Hypothalamus (tissue), 51 donors: Measurements from ENCODE around the gene GPR39.
"Not testable (repeated sequence)": the region's sequence is repeated elsewhere in the genome, so short reads cannot be mapped to it uniquely, and the experiment has no call there.

Experiments
- DNase-seq, 51 donors: peaks; one replicate each; lab custom pipeline; 2025; lab: John Stamatoyannopoulos, UW

The GPR39 gene

DNA sequence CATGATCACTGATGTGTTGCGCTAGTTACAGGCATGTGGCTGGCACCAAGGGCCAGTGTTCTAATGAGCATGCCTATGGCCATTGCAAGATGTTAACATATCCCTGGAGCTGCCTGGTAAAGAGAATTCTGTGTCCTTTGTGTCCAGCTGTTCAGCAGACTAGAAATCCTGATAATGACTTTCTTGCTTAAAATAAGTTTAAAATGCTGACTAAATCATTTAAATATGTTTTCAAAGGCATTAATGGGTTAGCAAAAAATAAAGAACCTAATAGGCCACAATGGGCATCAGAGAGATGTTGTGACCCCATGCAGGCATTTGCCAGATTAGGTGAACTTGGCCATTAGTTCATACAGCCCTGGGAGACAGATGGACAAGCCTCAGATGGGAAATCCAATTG, 67.5 kb downstream of the GPR39 start:
- no peak for DNase-seq

DNA sequence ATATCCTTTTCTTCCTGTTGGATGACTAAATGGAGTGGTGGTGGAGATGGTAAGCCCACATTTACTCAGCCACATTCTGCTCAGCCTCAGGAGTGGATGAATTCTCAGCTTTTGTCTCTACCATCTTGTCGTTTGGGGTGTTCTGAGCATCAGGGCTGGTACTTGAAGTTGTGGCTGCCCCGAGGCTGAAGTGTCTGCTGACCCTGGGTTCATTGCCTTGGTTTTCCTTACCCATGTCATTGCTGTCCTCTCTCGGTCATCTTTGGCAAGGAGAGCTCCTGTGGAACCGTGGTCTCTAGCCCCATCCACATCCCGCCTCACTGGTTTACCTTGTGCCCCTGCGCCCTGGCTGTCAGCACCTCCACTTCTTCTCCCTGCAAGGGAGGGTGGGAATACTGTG, 71.9 kb downstream of the GPR39 start:
- DNase-seq = no peak

DNA sequence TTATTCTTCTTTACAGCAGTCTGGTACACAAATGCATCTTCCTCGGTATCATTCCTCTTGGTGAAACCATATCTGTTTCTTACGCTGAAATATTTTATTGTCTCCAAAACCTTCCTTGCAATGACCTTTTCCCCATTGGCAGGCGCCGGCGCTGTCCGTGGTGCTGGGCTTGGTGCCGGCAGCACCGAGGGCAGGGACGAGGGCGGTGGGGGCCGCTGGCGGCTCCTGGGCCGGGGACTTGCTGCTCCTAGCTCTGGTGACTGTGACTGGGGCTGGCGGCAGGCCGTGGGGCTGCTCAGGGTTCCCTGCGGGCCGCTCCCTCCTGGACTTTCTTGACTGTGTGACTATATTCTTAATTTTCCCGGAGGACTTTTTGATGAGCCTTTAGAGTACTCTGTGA, 72.5 kb downstream of the GPR39 start:
- DNase-seq = peak in 22 of 51 donors; percentile 1 to 46 (median 6)

DNA sequence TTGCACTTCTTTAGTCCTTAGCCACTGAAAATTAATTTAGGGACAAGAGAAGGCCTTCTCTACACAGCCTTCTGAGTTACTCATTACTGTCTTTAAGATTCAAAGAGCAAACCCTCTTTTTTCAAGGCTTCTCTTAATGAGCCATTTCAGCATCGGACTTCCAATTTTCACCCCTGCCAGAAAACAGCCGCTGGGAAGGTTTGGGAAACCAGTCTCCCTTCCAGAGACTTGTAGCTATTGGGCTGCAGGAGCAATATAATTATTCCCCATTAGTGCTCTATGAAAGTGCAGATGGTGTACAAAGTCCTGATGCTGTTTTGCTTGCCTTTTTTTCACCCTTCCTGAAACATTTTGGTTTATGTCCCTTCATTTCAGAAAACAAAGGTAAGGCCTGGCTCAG, 79.3 kb downstream of the GPR39 start:
- DNase-seq = peak in 2 of 51 donors; percentile 1 to 13

DNA sequence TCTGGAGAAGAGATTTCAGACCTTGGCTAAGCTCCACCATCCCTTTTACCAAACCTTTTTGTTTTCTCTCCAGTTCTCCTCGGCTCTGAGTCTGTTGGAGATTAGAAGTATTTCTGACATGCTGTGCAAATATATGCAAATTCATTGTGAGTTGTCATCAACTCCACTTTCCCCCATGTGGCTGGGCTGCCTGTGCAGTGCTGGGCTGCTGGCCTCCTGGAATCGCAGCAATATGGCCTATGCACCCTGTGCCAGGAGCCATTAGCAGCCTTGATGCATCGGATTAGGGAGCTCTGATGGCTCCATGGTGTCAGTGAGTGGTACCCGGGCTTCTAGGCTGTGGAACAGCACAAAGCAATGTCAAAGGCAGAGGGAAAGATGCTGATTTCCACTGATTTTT, 80.0 kb downstream of the GPR39 start:
- no peak for DNase-seq

DNA sequence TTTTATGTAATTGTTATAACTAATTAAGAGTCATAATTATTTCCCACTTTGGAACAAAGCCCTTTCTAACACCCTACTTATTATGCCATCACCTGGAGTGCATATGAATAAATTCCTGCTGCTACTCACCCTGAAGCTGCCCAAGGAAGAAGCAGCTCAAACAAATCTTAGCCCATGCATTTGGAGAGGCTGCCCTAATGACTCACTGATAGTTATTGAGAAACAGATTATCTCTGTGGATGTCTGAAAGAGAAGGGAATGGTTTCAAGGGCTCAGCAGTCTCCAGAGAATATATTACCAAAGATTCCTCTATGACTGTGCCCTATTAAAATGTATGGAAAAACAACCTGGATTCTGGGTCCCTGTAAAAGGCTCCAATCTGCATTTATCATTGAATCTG, 81.0 kb downstream of the GPR39 start:
- DNase-seq = no peak

DNA sequence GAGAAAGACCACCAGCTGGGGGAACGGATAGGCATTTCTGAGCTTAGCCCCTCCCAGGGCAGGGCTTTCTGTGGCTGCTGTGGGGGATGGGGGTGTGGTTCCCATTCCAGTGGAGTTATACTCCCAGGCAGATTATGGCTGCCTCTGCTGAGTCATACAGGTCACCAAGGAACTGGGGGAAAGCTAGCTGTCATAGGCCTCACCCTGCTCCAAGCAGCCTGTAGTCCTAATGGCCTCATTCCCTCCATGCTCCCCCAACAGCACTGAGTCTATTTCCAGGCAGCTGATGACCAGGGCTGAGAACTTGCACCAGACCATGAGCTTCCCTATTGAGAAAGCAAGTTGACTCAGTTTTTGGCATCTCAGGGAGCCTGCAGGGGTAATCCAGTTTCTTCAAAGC, 87.1 kb downstream of the GPR39 start:
- DNase-seq = no peak

DNA sequence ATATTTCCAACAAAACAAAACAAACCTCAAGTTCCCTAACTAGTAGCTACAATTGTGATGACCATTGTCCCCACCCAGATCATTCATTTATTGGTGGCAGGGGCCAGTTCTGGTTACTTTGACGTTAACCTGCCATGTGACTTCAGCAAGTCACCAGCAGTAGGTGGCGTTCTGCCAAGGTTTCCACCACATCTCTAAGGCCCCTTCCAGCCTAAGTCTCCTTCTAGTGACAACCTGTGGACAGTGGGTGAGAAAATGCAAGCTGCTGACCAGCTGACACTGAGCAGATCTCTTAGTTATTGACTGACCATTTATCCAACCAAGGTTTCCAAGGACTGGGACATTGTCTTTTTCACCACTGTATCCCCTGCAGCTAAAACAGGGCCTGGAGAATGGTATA, 98.4 kb downstream of the GPR39 start:
- DNase-seq = no peak

DNA sequence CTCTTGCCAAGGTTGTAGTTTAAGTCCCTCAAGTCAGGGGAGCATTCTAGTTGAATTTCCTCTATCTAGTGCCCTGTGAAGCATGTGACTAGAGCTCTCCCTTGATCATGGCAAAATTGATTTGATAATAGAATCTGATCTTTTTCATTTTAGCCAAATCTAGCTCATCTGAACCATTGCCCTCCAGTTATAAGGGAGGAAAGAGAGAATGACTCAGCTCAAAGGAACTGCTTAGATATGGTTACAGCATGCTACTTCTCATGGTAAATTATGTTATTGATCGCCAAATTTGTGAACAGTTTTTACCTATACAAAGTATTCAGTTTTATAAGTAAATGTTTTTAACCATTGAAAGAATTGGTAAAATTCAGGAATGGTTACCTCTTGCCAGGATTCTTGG, 100.8 kb downstream of the GPR39 start:
- DNase-seq = no peak

DNA sequence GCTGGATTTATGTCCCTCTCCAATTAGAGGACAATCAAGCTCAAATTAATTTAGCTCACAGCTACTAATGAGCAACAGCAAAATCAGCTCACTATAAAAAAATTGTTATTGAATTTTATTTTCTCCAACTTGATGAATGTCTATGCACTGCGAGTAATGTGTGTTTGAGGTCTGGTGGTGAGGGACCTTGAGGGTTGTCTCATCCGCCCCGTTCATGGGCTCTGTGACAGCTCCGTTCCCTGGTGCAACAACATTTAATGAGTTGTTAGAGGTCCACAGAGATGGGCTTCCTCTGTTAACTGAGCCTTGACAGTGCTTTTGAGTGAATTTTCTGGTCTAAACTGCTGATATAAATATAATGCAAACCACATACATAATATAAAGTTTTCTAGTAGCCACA, 101.7 kb downstream of the GPR39 start:
- no peak for DNase-seq

DNA sequence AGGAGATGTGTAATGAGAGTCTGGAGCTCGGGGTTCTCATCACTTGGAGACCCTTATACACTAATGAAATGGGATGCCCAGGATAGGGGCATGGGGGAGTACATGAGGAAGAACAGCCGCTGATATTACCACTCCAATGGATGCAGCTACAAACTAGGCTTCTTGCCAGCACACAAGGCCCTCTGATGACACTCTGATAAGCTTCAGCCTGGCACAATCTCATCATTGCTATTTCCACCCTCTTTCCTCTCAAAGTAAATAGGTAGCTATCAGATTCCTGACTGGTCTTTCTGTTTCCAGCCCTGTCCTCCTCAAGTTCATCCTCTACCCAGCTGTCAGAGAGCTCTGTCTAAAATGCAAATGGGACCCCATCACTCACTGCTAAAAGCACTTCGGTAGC, 103.0 kb downstream of the GPR39 start:
- DNase-seq = no peak

DNA sequence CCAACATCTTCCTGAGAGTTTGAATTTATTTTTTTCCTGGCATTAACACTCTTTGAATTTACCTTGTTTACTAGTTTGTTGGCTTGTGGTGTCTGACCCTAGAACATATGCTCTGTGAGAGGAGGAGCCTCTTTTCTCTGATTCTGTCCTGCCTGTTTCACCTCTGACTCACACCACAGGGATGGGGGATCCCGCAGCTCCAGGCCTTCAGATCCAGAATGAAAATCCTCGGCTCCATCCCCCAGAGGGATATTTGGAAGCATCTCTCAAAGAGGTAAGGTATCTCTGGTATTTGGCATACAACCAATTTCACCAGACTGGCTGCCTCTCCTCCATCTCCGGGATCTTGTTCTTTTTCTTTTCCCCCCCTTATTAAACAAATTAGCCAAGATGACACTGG, 104.7 kb downstream of the GPR39 start:
- no peak for DNase-seq

DNA sequence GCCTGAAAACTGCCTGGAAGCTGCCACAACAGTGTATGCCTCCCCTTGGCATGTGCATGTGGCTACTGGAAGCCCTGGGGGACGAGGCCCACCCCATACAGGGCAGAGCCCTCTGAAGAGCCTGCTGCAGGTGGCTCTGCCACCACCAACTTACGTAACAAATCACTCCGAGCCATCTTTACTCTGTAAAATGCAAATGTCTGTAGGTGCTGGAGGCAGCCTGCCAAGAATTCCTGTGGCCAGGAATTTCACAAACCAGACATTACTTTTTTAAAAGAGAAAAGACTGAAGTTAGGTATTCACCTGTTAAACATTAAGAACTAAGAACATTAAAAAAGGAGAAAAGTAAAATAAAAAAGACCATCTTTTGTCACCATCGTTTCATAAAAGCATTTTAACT, 106.3 kb downstream of the GPR39 start:
- DNase-seq = no peak

DNA sequence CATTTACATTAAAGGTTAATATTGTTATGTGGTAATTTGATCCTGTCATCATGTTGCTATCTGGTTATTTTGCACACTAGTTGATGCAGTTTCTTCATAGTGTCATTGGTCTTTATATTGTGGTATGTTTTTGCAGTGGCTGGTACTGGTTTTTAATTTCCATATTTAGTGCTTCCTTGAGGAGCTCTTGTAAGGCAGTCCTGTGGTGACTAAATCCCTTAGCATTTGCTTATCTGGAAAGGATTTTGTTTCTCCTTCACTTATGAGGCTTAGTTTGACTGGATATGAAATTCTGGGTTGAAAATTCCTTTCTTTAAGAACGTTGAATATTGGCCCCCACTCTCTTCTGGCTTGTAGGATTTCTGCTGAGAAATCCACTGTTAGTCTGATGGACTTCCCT, 120.5 kb downstream of the GPR39 start:
- DNase-seq = not testable (repeated sequence)

DNA sequence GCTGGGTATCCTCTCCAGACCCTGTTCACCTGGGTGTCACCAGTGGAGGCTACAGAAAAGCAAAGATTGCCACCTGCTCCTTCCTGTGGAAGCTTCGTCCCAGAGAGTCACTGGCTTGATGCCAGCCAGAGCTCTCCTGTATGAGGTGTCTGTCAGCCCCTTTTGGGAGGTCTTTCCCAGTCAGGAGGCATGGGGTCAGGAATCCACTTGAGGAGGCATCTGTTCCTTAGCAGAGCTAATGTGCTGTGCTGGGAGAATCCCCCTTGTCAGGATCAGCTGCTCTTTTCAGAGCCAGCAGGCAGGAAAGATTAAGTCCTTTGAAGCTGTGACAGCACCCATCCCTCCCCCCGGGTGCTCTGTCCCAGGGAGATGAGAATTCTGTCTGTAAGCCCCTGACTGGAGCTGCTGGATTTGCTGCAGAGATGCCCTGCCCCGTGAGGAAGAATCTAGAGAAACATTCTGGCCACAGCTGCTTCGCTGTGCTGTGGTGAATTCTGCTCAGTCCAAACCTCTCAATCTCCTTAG, 121.8 kb downstream of the GPR39 start:
- DNase-seq = no peak

DNA sequence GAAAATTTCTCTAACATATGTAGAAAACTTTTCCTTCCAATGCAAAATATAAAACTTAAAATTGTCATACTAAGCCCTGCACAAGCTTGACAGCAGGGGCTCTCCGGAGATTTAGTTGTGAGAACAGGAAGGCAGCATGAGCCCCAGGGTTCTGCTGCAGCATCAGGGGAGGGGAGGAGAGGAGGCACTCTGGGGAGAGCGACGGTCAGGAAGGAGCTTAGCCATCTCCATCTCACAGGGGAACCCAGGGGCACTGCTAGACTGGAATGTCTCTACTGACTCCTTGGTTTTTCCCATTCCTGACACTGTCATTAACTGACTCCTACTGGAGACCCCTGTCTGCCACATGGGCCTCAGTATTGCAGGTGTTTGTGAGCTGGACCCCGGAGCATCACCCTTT, 123.6 kb downstream of the GPR39 start:
- DNase-seq = no peak

DNA sequence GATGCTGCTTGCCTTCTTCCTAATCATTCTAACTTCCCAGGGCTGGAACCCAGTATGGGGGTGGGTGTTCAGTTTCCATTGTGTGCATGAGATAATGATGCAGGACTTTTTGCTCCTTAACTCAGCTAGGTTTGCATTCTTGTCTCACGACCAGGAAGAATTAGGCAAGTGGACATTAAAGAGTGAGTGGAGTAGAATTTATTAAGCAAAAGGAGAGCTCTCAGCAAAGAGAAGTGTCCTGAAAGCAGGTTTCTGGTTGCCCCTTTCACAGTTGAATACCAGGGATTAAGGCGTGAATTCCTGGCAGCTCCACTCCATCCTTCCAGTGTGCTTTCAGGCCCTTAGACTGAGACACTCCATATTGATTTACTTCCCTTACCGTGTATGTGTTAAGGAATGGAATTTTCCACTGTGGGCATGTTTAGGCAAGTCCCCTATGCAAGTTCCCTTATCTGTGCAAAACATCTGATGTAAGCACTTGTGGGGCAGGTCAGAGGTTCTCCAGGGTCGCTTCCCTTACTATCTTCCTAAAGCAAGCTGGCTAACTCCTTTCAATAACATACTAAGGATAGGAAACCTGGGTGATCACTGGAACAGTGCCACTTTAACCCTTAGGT, 126.5 kb downstream of the GPR39 start:
- DNase-seq = no peak

DNA sequence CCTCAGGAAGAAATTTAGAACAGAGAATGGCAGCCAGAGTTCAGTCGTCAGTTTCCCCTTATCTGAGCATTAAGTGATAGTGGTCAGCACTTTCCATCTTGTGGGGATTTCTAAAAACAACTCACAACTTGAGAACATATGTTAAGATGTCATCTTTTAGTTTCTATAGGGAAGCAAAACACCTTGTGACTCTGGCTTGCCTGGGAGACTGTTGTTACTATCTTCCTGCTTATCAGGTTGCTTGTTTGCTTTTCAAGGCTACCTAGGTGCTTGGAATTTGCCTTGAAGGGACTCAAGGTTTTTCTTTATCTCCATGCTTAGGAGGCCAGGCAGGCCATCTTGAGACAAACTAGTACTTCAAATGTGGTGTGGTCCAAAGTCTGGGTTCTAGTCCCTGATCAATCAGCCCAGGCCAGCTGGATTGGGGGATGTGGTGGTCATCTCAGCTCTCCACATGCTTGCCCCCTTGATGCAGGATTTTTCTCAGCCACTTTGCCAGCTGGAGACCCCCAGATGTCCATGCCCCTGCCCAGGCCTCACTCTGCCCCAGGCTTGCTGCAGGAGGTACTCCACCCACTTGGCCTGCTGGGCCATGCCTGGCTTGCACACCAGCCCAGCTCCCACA, 127.5 kb downstream of the GPR39 start:
- no peak for DNase-seq

DNA sequence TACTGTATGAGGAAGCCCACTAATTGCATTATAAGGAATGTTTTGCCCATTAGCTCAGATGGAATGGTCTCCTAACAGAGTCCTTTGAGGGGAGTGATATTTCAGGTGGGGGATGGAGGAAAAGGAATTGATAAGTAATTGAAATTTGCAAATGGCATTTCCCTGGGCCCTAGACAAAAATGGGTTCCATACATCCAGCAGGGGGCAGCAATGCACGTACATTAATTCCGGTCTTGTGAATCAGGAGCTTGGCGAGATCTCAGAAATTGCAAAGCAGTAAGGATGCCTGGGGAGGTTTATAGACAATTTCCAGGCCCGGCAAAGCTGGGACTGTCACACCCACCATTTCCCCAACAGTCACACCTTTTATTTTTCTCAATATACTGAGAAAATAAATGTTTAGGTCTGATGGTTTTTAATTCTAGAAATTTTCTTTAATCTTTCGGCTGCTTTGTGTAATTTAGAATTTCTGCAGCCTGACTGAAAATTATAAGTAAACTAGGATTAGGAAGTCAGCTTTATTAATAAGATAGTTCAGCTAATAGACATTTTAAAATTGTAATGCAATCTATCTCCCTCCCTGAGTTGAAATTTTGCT, 130.6 kb downstream of the GPR39 start:
- DNase-seq = peak in 48 of 51 donors; percentile 2 to 88 (median 40)

DNA sequence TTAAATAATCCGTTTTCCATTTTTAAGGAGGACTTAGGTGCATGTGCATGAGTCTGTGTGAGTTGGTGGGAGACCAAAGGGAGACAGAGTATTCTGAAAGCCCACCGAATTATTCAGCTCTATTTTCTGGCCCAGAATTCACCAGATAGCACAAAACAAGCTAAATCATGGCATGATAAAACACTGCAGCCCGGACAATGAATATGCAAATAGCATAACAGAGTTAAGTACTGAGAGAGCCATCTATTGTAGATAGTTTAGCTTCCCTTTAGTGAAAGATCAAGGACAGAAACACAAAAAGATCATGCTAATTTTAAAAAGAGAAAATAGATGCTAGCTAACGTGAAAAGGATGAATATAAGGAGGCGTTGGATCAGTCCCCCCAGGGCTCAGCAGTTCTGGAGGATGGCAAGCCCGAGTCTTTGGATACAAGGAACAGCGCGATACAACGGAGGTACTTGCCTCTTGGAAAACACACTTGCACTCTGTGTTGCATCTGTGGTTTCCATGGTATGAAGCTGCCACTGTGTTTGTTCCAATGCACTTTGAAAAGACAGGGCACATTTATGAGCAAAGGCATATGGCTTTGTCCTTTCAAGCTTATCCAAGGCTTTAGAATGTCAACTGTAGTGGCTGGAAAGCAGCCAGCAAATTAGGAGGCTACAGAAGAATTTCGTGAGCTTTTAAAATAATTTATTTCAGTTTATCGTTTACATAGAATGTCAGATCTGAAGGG, 133.5 kb downstream of the GPR39 start:
- peak in 1 of 51 donors; percentile 3 for DNase-seq

DNA sequence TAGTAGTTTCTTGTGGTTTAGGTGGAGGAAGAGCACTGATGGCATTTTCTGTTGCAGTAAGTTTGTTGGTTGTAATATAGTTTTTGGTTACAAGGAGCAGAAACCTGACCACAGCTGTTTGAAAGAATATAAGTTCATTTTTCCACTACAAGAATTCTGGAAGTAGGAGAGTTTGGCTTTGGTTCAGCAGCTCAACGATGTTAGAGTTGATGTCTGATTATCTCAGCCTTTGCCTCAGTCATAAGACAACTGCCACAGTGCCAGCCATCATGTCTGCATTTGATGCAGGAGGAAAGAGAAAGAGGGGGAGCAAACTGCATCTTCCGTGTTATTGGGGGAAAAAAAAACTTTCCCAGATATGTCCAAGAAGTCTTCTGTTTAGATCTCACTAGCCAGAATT, 134.3 kb downstream of the GPR39 start:
- no peak for DNase-seq

DNA sequence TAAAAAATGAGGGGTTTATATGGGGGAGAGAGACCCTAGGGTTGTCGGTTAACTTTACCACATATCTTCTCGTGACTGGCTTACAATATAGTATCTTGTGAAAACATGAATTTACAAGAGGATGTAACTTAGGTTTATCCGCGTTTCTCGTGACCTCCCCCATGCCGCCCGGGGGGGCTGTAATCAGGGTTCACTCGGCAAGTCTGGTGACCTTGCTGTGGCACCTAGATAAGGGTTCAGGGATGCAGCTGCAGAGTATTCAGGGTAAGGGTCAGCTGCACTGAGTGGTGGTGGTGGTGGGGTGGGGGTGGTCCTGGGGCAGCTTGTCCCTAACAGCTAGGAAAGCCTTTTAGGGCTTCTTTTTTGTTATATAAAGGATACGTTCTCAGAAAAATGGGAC, 141.1 kb downstream of the GPR39 start:
- DNase-seq = no peak
